HepG2 (cell line): Measurements from ENCODE around the gene KANTR. TPM values are rescaled to one million over a fixed set of nuclear protein-coding genes. Genes with fewer than 3 reads are reported as not detected.

Experiments used
- ATAC-seq: fragments of 200-7000 bp; cut with Tn5 transposase; 3 replicates; pipeline ENCODE4 v1.9.1; 2020; ENCODE audit warnings: mild to moderate bottlenecking, moderate library complexity
- BruUV-seq: library from RNA; stranded (reverse); fragments of 400-500 nt; replicated peaks from 2 replicates; lab custom pipeline; 2021; lab: Mats Ljungman, UMichigan
- CTCF ChIA-PET: fragments of 300-600 bp; formaldehyde crosslinking; extraction: SDS; loops from one replicate; lab custom pipeline; 2021; ENCODE audit warnings: low total read pairs, inconsistent platforms, low intra/inter-chr PET ratio; lab: Yijun Ruan, JAX
- POLR2A ChIA-PET: fragments of 350-600 bp; sonication (Branson Sonifier 250); formaldehyde crosslinking; loops from one replicate; lab custom pipeline; 2020; ENCODE audit warnings: antibody characterized with exemption, inconsistent platforms; lab: Yijun Ruan, JAX
- DNase-seq: peaks from one replicate; pipeline ENCODE4 v3.0.0-alpha.2; 2015; ENCODE audit warnings: low spot score
- FAIRE-seq: peaks from 3 replicates; lab custom pipeline; 2011; peaks lifted over from hg19 to GRCh38; lab: Jason Lieb, UNC
- H2AFZ ChIP-seq: one replicate; pipeline ENCODE4 v1.6.1; 2011; ENCODE audit warnings: low read length, inconsistent platforms
- H3K27ac ChIP-seq: fragments of 300-600 bp; 3 replicates; pipeline ENCODE4 v1.8.0; 2011; ENCODE audit warnings: mixed run types, mild to moderate bottlenecking, mixed read lengths, low read length, inconsistent platforms; ENCODE audit not compliant: insufficient read depth; ENCODE audit errors: extremely low read length
- H3K27me3 ChIP-seq, 2 experiments: fragments of 200-600 bp in 1 of 2; 2 replicates in 1 of 2; 3 replicates in 1 of 2; pipeline versions ENCODE4 v1.6.0 to v1.8.0; 2011; ENCODE audit warnings: low read length in 2 of 2, mild to moderate bottlenecking in 2 of 2, moderate library complexity in 2 of 2, inconsistent platforms in 1 of 2; ENCODE audit not compliant: insufficient read depth in 2 of 2, control insufficient read depth in 1 of 2
- H3K36me3 ChIP-seq, 2 experiments: fragments of 200-600 bp in 1 of 2; replicated peaks in 1 of 2; 2 replicates in 1 of 2; 3 replicates in 1 of 2; pipeline versions ENCODE4 v1.5.1 to v1.8.0; 2011; ENCODE audit warnings: low read length in 2 of 2, inconsistent platforms in 1 of 2; ENCODE audit not compliant: insufficient read depth in 2 of 2, control insufficient read depth in 1 of 2
- H3K4me1 ChIP-seq: 2 replicates; pipeline ENCODE4 v1.5.1; 2012; ENCODE audit warnings: low read length, inconsistent platforms; ENCODE audit not compliant: insufficient read depth
- H3K4me2 ChIP-seq: 2 replicates; pipeline ENCODE4 v1.6.0; 2011; ENCODE audit warnings: low read depth, low read length, inconsistent platforms
- H3K4me3 ChIP-seq, 3 experiments: fragments of 200-600 bp in 1 of 3; sonication (generic), shearing (Covaris generic) in 1 of 3; replicated peaks in 1 of 3; 2 replicates each; pipeline ENCODE4 v1.5.1; 2011 to 2016; ENCODE audit warnings: low read length in 3 of 3, inconsistent platforms in 2 of 3, low read depth in 2 of 3, mild to moderate bottlenecking in 2 of 3, control low read depth in 1 of 3, mixed read lengths in 1 of 3; ENCODE audit not compliant: insufficient read depth in 1 of 3
- H3K79me2 ChIP-seq: one replicate; pipeline ENCODE4 v1.6.1; 2011; ENCODE audit warnings: low read length, inconsistent platforms; ENCODE audit not compliant: insufficient read depth
- H3K9ac ChIP-seq: 2 replicates; pipeline ENCODE4 v1.6.0; 2011; ENCODE audit warnings: mild to moderate bottlenecking, low read depth, low read length, inconsistent platforms; ENCODE audit not compliant: insufficient read depth
- H3K9me3 ChIP-seq: 2 replicates; pipeline ENCODE4 v1.5.1; 2012; ENCODE audit warnings: mild to moderate bottlenecking, low read length
- H4K20me1 ChIP-seq: 2 replicates; pipeline ENCODE4 v1.6.0; 2011; ENCODE audit warnings: inconsistent platforms, mild to moderate bottlenecking, low read length, moderate library complexity; ENCODE audit not compliant: insufficient read depth
- FOXK2 ChIP-seq: fragments of 450-650 bp; IDR thresholded peaks from 2 replicates; pipeline ENCODE4 v1.6.1; 2016
- RARG ChIP-seq: sonication (generic); formaldehyde crosslinking; IDR thresholded peaks from 2 replicates; pipeline ENCODE4 v1.4.0; 2020; ENCODE audit warnings: low read depth, mild to moderate bottlenecking, missing genetic modification reagents
- SOX6 ChIP-seq, 2 experiments: fragments of 450-650 bp in 1 of 2; sonication (generic) in 1 of 2; formaldehyde crosslinking in 1 of 2; IDR thresholded peaks; 2 replicates each; pipeline versions ENCODE4 v1.4.0 to v1.6.1; 2017 to 2020; ENCODE audit warnings: antibody characterized with exemption in 1 of 2, mild to moderate bottlenecking in 1 of 2, missing genetic modification reagents in 1 of 2
- ZBTB8A ChIP-seq: sonication (generic); formaldehyde crosslinking; IDR thresholded peaks from 2 replicates; pipeline ENCODE4 v1.4.0; 2020; ENCODE audit warnings: mild to moderate bottlenecking, low read depth, missing genetic modification reagents, borderline replicate concordance
- ZFP1 ChIP-seq: IDR thresholded peaks from 2 replicates; pipeline ENCODE4 v1.6.1; 2016
- WGBS: methylation state at CpG from one replicate; pipeline ENCODE4 v1.1.6; 2017; ENCODE audit warnings: low lambda C conversion rate; 5-methylcytosine and 5-hydroxymethylcytosine counted together
- in situ Hi-C: cut with HindIII; loops from 2 replicates; pipeline ENCODE4 v1.10.0; 2017; ENCODE audit warnings: low pct_unique_long_range_greater_than_20kb; ENCODE audit not compliant: extremely low pct_ligation_motif_present
- intact Hi-C: fragments of 100-400 bp; cut with micrococcal nuclease; formaldehyde crosslinking; loops from one replicate; pipeline ENCODE4 v1.10.0; 2022; ENCODE audit not compliant: unreplicated experiment
- polyA plus RNA-seq, 8 experiments: library from polyadenylated mRNA; depleted of rRNA in 3 of 8; stranded (reverse) in 7 of 8; unstranded in 1 of 8; fragments of >200 nt; fragmentation: Illumina TruSeq in 4 of 8; extraction: Trizol in 4 of 8; gene quantifications; 2 replicates each; pipeline versions ENCODE4 v1.2.1 to v1.2.3, GENCODE V29; 2011 to 2016; ENCODE audit warnings: low read depth in 4 of 8, missing spikeins in 1 of 8, mixed read lengths in 1 of 8; ENCODE audit not compliant: insufficient read depth in 1 of 8
- total RNA-seq, 5 experiments: library from RNA; depleted of rRNA; stranded (reverse); fragments of >200 nt; fragmentation: Illumina TruSeq; extraction: Trizol; gene quantifications; 2 replicates each; pipeline ENCODE4 v1.2.3, GENCODE V29; 2016; ENCODE audit warnings: low read depth in 1 of 5
- TF ChIP-seq, protein P1 (sequence below): sonication (generic); formaldehyde crosslinking; conservative IDR thresholded peaks from 2 replicates; pipeline ENCODE4 v1.4.0; 2020; ENCODE audit warnings: missing genetic modification reagents
- TF ChIP-seq, protein P2 (sequence below): sonication (generic); formaldehyde crosslinking; IDR thresholded peaks from 2 replicates; pipeline ENCODE4 v1.5.0; 2020; ENCODE audit warnings: missing genetic modification reagents

The KANTR gene
- total and polyA plus RNA-seq, 2 of the 13 experiments (the other 11 are each of a cell fraction or from before 2014, with no cell fraction given), result 4.4 to 9.0 TPM

DNA sequence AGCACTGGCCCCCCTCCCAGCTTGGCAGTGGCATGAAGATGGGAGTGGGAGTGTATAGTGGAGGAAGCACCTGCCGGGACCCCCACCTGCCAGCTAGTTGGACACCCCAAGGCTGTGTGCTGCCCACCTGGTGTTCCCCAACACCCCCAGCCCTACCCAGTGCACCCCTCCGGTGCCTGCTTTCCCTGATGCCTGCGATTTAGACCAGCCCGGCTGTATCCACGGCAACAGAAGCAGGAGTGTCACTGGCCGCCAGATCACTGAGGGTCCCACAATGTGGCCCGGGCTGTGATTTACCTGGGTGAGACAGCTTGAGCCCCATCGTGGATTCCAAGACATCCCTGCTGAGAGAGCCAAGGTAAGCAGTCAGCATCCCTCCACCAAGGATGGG lies 44.8 kb upstream of the KANTR start:
- TF ChIP-seq ZFP1 (CRISPR knock-in tag), result no peak
- TF ChIP-seq, protein P1, sequence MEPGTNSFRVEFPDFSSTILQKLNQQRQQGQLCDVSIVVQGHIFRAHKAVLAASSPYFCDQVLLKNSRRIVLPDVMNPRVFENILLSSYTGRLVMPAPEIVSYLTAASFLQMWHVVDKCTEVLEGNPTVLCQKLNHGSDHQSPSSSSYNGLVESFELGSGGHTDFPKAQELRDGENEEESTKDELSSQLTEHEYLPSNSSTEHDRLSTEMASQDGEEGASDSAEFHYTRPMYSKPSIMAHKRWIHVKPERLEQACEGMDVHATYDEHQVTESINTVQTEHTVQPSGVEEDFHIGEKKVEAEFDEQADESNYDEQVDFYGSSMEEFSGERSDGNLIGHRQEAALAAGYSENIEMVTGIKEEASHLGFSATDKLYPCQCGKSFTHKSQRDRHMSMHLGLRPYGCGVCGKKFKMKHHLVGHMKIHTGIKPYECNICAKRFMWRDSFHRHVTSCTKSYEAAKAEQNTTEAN (CRISPR knock-in tag), result no peak
- TF ChIP-seq SOX6 (IDR thresholded peaks at IDR 0.05), result no peak
- TF ChIP-seq SOX6 (CRISPR knock-in tag; IDR thresholded peaks at IDR 0.05), result no peak
- TF ChIP-seq, protein P2, sequence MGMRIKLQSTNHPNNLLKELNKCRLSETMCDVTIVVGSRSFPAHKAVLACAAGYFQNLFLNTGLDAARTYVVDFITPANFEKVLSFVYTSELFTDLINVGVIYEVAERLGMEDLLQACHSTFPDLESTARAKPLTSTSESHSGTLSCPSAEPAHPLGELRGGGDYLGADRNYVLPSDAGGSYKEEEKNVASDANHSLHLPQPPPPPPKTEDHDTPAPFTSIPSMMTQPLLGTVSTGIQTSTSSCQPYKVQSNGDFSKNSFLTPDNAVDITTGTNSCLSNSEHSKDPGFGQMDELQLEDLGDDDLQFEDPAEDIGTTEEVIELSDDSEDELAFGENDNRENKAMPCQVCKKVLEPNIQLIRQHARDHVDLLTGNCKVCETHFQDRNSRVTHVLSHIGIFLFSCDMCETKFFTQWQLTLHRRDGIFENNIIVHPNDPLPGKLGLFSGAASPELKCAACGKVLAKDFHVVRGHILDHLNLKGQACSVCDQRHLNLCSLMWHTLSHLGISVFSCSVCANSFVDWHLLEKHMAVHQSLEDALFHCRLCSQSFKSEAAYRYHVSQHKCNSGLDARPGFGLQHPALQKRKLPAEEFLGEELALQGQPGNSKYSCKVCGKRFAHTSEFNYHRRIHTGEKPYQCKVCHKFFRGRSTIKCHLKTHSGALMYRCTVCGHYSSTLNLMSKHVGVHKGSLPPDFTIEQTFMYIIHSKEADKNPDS (CRISPR knock-in tag), result no peak
- no peak for TF ChIP-seq RARG (CRISPR knock-in tag)
- TF ChIP-seq FOXK2, result no peak
- TF ChIP-seq ZBTB8A (CRISPR knock-in tag), result no peak
- TF ChIP-seq, all 625 proteins: peak for 0
- Histone ChIP-seq H4K20me1 (no peaks in the 10 kb centered on the region), H2AFZ (no peak overlapping the region), H3K27ac (no peak overlapping the region), H3K4me1 (no peaks in the 10 kb centered on the region), H3K79me2 (no peaks in the 10 kb centered on the region), H3K9ac (no peak overlapping the region), H3K9me3 (no peaks in the 10 kb centered on the region), H3K36me3 (no peaks in the 10 kb centered on the region), H3K27me3 (no peaks in the 10 kb centered on the region), H3K4me2 (no peak overlapping the region), H3K4me3 (no peak overlapping the region)
- intact Hi-C loops (loop anchor here (2.0 kb wide), 1 partner anchor 52 kb away; no protein-coding TSS in a partner anchor), in situ Hi-C loops (no loop called here)
- CTCF ChIA-PET, result no interaction called here
- POLR2A ChIA-PET, result no interaction called here
- ATAC-seq (no peak), DNase-seq (no peak), FAIRE-seq (no peak)
- WGBS, result no CpG with 5 or more reads among the region's 8 CpGs
- no TSS peak for BruUV-seq
